ENCODE results near the gene FTO. TPM values are rescaled to one million over a fixed set of nuclear protein-coding genes. Genes with fewer than 3 reads are reported as not detected.

FTO gene
- total RNA-seq, 1 experiment from 2014 or later = 57.4 TPM

- TF ChIP-seq USF2 (CRISPR knock-in tag; IDR thresholded peaks at IDR 0.05) = no peak
These were observed 65.8 kb downstream of the FTO start (continued) for GRCh38 chr16:53769787-53770186.

GRCh38 chr16:53770641-53771040 lies 66.7 kb downstream of the FTO start:
- Mint-ChIP-seq H3K4me3 (no peak overlapping the region), H3K4me1 (peaks cover 8% of the 10 kb centered on the region)
- CTCF ChIA-PET = no interaction called here

GRCh38 chr16:53771655-53772497 lies 67.9 kb downstream of the FTO start:
- no peaks in the 10 kb centered on the region for H3K27me3 Mint-ChIP-seq (ENCODE audit: low read depth)
- H3K4me1 Mint-ChIP-seq = peaks cover 15% of the 10 kb centered on the region
- H3K36me3 Mint-ChIP-seq = no peaks in the 10 kb centered on the region
- POLR2A ChIA-PET = no interaction called here
- H3K4me3 Mint-ChIP-seq = no peak overlapping the region
- CTCF ChIA-PET = interaction anchor here (2.0 kb wide), 1 partner anchor 222 kb away, joined by 6 read pairs; no protein-coding TSS in a partner anchor
- no peaks in the 10 kb centered on the region for H3K9me3 Mint-ChIP-seq
- no peak for DNase-seq (ENCODE audit: low spot score)
- no peak overlapping the region for H3K27ac Mint-ChIP-seq
- ATAC-seq = no peak
- no peak for TF ChIP-seq GTF2I (CRISPR knock-in tag; conservative IDR thresholded peaks at IDR 0.05)
- TF ChIP-seq CREM (CRISPR knock-in tag; IDR thresholded peaks at IDR 0.05) = no peak
- no peak for TF ChIP-seq NR1H2 (CRISPR knock-in tag; IDR thresholded peaks at IDR 0.05)
- TF ChIP-seq TEAD1 (CRISPR knock-in tag; IDR thresholded peaks at IDR 0.05) = no peak
- TF ChIP-seq NR2C2 (CRISPR knock-in tag; IDR thresholded peaks at IDR 0.05) = no peak
- TF ChIP-seq IRF1 (CRISPR knock-in tag; IDR thresholded peaks at IDR 0.05) = no peak
- no peak for TF ChIP-seq NFE2L1 (CRISPR knock-in tag; IDR thresholded peaks at IDR 0.05)
- TF ChIP-seq HMGA2 (CRISPR knock-in tag; IDR thresholded peaks at IDR 0.05) = no peak
- no peak for TF ChIP-seq ATF6 (CRISPR knock-in tag; IDR thresholded peaks at IDR 0.05)

More at GRCh38 chr16:53770641-53771040, 66.7 kb downstream of the FTO start:
- POLR2A ChIA-PET = no interaction called here
- no peak for TF ChIP-seq ZBTB21 (CRISPR knock-in tag; IDR thresholded peaks at IDR 0.05; ENCODE audit: borderline replicate concordance)
- no peak for TF ChIP-seq ZMAT4 (CRISPR knock-in tag; IDR thresholded peaks at IDR 0.05)
- no peak for TF ChIP-seq CREM (CRISPR knock-in tag; IDR thresholded peaks at IDR 0.05)
- TF ChIP-seq ATF3 (CRISPR knock-in tag; conservative IDR thresholded peaks at IDR 0.05) = no peak
- TF ChIP-seq GRHL2 (CRISPR knock-in tag; IDR thresholded peaks at IDR 0.05; ENCODE audit: insufficient replicate concordance, severe bottlenecking) = no peak
- no peak for TF ChIP-seq RORB (CRISPR knock-in tag; IDR thresholded peaks at IDR 0.05)
- no peak for TF ChIP-seq IRF2 (CRISPR knock-in tag; IDR thresholded peaks at IDR 0.05; ENCODE audit: borderline replicate concordance, low read depth)
- no peak for TF ChIP-seq TEAD4 (CRISPR knock-in tag; IDR thresholded peaks at IDR 0.05)
- TF ChIP-seq HMGXB4 (CRISPR knock-in tag; IDR thresholded peaks at IDR 0.05) = no peak
- TF ChIP-seq STAT6 (CRISPR knock-in tag; conservative IDR thresholded peaks at IDR 0.05; ENCODE audit: low read depth) = no peak
- no peak for TF ChIP-seq FOXK1 (CRISPR knock-in tag; IDR thresholded peaks at IDR 0.05)
- no peak for TF ChIP-seq SMAD4 (CRISPR knock-in tag; IDR thresholded peaks at IDR 0.05)
- Mint-ChIP-seq H3K27me3 (ENCODE audit: low read depth) (no peaks in the 10 kb centered on the region), H3K9me3 (no peaks in the 10 kb centered on the region), H3K36me3 (no peaks in the 10 kb centered on the region), H3K27ac (no peak overlapping the region)
- DNase-seq (ENCODE audit: low spot score) (no peak), ATAC-seq (no peak)
